Upper lobe of right lung (tissue), 1 donor: ENCODE data around the gene WFDC12. TPM values are rescaled to one million over a fixed set of nuclear protein-coding genes. Genes with fewer than 3 reads are reported as not detected.
A peak's percentile ranks its signal among the peaks of the same experiment; 100 is the strongest.
"Not testable (repeated sequence)": the region's sequence is repeated elsewhere in the genome, so short reads cannot be mapped to it uniquely, and the experiment has no call there.

Experiments
- ATAC-seq: fragments of 200-7000 bp; cut with Tn5 transposase; one replicate; pipeline ENCODE4 v1.9.1; 2020; ENCODE audit warnings: mild to moderate bottlenecking, moderate library complexity
- DNase-seq: peaks from one replicate; pipeline ENCODE4 v3.0.0-alpha.2; 2020
- H3K27ac ChIP-seq: fragments of 200-600 bp; one replicate; pipeline ENCODE4 v1.8.0; 2022
- H3K27me3 ChIP-seq: fragments of 200-600 bp; one replicate; pipeline ENCODE4 v1.8.0; 2022; ENCODE audit warnings: mild to moderate bottlenecking
- H3K36me3 ChIP-seq: fragments of 200-600 bp; one replicate; pipeline ENCODE4 v1.8.0; 2022
- H3K4me1 ChIP-seq: fragments of 200-600 bp; one replicate; pipeline ENCODE4 v1.8.0; 2022
- H3K4me3 ChIP-seq: fragments of 200-600 bp; one replicate; pipeline ENCODE4 v1.8.0; 2022; ENCODE audit warnings: mild to moderate bottlenecking
- H3K9me3 ChIP-seq: fragments of 200-600 bp; one replicate; pipeline ENCODE4 v1.8.0; 2022
- intact Hi-C: fragments of 100-400 bp; cut with DNase I; formaldehyde crosslinking; loops from one replicate; pipeline ENCODE4 v1.11.0; 2022
- total RNA-seq: library from RNA; stranded (reverse); fragmentation: NEBNext Ultra II Directional; extraction: Animal tissue kit (Norgen Biotek cat#: 25700); gene quantifications from one replicate; pipeline ENCODE4 v1.2.1, GENCODE V29; 2021
- TF ChIP-seq, protein P1 (sequence below): fragments of 200-600 bp; IDR thresholded peaks from one replicate; pipeline ENCODE4 v1.8.0; 2022; ENCODE audit warnings: antibody characterized with exemption
- donor health status: DM: no; HTN: yes; CAD: no; lungs with severe emphysema.

Gene WFDC12
- total RNA-seq, 1 donor from 2014 or later, result 1.8 TPM

DNA sequence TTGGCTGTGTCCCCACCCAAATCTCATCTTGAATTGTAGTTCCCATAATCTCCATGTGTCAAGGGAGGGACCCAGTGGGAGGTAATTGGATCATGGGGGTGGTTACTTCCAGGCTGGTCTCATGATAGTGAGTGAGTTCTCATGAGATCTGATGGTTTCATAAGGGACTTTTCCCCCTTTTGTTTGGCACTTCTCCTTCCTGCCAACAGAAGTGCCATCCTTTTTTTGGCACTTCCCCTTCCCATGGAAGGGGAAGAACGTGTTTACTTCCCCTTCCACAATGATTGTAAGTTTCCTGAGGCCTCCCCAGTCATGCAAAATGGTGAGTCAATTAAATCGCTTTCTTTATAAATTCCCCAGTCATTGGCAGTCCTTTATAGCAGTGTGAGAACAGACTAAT lies 32.4 kb upstream of the WFDC12 start:
- H3K36me3 ChIP-seq, result no peaks in the 10 kb centered on the region
- DNase-seq (no peak), ATAC-seq (no peak)
- H3K27me3 ChIP-seq, result no peaks in the 10 kb centered on the region
- H3K9me3 ChIP-seq, result peaks cover 11% of the 10 kb centered on the region
- TF ChIP-seq, protein P1, sequence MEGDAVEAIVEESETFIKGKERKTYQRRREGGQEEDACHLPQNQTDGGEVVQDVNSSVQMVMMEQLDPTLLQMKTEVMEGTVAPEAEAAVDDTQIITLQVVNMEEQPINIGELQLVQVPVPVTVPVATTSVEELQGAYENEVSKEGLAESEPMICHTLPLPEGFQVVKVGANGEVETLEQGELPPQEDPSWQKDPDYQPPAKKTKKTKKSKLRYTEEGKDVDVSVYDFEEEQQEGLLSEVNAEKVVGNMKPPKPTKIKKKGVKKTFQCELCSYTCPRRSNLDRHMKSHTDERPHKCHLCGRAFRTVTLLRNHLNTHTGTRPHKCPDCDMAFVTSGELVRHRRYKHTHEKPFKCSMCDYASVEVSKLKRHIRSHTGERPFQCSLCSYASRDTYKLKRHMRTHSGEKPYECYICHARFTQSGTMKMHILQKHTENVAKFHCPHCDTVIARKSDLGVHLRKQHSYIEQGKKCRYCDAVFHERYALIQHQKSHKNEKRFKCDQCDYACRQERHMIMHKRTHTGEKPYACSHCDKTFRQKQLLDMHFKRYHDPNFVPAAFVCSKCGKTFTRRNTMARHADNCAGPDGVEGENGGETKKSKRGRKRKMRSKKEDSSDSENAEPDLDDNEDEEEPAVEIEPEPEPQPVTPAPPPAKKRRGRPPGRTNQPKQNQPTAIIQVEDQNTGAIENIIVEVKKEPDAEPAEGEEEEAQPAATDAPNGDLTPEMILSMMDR, result no peak
- H3K4me1 ChIP-seq, result no peaks in the 10 kb centered on the region
- no peak overlapping the region for H3K27ac ChIP-seq
- H3K4me3 ChIP-seq, result no peak overlapping the region
- intact Hi-C loops, result no loop called here

DNA sequence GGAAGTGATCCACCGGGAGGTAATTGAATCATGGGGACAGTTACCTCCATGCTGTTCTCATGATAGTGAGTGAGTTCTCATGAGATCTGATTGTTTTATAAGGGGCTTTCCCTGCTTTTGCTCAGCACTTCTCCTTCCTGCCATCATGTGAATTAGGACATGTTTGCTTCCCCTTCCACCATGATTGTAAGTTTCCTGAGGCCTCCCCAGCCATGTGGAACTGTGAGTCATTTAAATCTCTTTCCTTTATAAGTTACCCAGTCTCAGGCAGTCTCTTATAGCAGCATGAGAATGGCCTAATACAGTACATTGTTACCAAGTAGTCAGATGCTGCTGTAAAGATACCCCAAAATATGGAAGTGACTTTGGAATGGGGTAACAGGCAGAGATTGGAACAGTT lies 30.5 kb upstream of the WFDC12 start:
- H3K27ac ChIP-seq, H3K27me3 ChIP-seq, intact Hi-C loops, ATAC-seq, H3K4me3 ChIP-seq, DNase-seq, H3K36me3 ChIP-seq, H3K4me1 ChIP-seq: not testable (repeated sequence)
- H3K9me3 ChIP-seq, result peaks cover 11% of the 10 kb centered on the region

DNA sequence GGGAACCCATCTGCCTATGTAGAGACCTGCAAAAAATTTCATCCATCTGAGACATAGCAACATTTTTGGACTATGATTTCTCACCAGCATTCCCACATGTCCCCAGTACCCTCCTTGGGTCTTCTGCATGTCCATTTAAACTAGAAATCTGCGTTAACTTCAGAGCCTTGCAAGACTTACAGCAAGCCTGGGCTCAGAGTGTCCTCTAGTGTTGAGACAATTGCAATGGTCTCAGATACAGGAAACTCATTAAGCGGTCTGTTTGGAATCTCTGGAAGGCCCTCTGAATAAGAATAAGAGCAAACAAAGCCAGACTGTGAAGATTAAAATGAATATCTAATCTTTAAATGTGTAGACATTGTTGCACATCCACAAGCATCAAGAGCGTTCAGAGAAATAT lies 29.9 kb upstream of the WFDC12 start:
- intact Hi-C loops, result no loop called here
- Histone ChIP-seq H3K4me3 (no peak overlapping the region), H3K27ac (no peak overlapping the region), H3K36me3 (no peaks in the 10 kb centered on the region), H3K27me3 (no peaks in the 10 kb centered on the region), H3K9me3 (peaks cover 6% of the 10 kb centered on the region), H3K4me1 (no peaks in the 10 kb centered on the region)
- TF ChIP-seq, protein P1, result no peak
- ATAC-seq (no peak), DNase-seq (no peak)

DNA sequence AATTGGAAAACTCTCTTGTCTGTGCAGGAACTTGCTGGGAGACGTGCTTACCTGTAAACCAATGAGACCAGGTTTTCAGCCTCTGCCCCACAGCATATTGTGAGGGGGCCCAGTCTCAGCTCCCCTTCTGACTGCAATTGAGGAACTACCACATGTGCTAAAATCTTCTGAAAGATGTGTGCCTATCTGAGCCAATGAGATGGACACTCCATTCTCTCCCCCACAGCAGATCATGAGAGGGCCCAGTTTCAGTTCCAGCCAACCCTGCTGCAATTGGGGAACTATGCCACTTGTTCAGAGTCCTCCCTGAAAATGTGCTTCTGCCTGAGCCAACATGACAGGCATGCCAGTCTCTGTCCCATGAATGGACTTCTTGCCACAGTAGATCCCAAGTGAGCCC lies 29.5 kb upstream of the WFDC12 start:
- H3K4me1 ChIP-seq, result no peaks in the 10 kb centered on the region
- no peak overlapping the region for H3K4me3 ChIP-seq
- TF ChIP-seq, protein P1, result no peak
- peaks cover 1% of the 10 kb centered on the region for H3K9me3 ChIP-seq
- intact Hi-C loops, result no loop called here
- H3K36me3 ChIP-seq, result no peaks in the 10 kb centered on the region
- peak; percentile 85 for ATAC-seq
- no peak overlapping the region for H3K27ac ChIP-seq
- no peaks in the 10 kb centered on the region for H3K27me3 ChIP-seq
- no peak for DNase-seq

DNA sequence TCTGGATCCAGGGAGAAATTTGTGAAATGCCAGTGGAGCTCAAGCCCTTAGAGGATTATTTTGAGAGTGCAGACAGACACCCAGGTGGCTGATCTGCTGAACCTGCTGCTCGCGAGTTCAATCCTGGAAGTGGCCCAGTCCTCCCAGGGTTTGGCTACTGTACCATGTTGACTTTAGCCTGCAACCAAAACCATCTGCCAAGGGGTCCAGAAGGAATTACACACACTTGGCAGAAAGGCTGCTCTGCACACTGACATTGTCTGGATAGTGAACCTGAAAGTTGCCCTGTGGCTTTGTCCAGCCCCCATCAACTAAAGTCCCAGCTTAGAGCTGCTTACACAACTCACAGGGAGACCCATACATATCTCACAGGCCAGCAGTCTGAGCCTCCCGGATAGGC lies 28.9 kb upstream of the WFDC12 start:
- DNase-seq (no peak), ATAC-seq (no peak)
- Histone ChIP-seq H3K27ac (no peak overlapping the region), H3K4me1 (no peaks in the 10 kb centered on the region), H3K27me3 (no peaks in the 10 kb centered on the region), H3K9me3 (no peaks in the 10 kb centered on the region), H3K36me3 (no peaks in the 10 kb centered on the region), H3K4me3 (no peak overlapping the region)
- intact Hi-C loops, result no loop called here
- TF ChIP-seq, protein P1, result no peak

DNA sequence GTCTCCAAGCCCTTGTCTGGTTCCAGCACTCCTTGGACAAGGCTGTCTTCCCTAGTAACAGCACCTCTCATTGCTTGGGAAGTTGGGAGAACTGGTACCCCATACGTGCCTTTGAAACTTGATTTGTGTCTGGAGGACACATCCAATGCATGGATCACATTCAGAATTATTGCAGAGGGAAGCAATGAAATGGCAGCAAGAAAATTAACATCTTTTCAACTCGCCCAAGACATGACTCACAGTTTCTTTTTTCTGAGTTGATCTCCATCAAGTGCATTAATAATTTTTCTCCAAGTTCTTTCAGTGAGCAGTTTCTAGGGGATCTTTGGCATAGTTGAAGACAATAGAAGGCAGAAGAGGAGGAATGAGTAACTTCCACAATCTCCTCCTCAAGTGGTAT lies 28.1 kb upstream of the WFDC12 start:
- Histone ChIP-seq H3K4me3 (no peak overlapping the region), H3K9me3 (no peaks in the 10 kb centered on the region), H3K27me3 (peaks cover under 1% of the 10 kb centered on the region), H3K4me1 (no peaks in the 10 kb centered on the region), H3K36me3 (no peaks in the 10 kb centered on the region), H3K27ac (no peak overlapping the region)
- no peak for DNase-seq
- TF ChIP-seq, protein P1, result no peak
- intact Hi-C loops, result no loop called here
- no peak for ATAC-seq
